HTERT RPE-1 (cell line): ENCODE results near the gene OR6N2.

Experiments
- in situ Hi-C: fragments of 300-500 bp; cut with MboI; formaldehyde crosslinking; loops from 4 replicates; pipeline ENCODE4 v1.14.3; 2020; ENCODE audit warnings: low sequenced_read_pairs

Gene OR6N2

DNA sequence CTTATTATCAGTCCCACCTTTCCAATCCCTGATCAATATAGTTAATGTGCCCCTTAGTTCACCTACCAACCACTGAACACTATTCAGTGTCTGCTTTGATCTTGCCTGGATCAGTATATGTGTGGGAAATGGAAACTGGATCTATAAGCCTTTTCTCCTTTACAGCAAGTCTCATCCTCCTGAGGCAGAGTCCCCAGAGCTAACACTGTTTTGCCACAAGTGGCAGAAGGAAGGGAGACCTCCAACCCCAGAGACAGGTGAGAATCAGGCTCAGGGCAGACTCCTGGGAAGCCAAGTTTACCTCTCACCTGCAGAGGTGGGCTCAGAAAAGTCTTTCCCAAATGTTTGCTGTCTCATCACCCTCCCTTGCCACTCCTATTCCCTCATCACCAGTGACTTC, at the start of gene OR6N2:
Gene OR6N2 (minus strand): TSS at position 101 of the 400 bp plus-strand sequence. CDS start 3,569 bp downstream, outside the sequence.
- in situ Hi-C loops, result no loop called here

DNA sequence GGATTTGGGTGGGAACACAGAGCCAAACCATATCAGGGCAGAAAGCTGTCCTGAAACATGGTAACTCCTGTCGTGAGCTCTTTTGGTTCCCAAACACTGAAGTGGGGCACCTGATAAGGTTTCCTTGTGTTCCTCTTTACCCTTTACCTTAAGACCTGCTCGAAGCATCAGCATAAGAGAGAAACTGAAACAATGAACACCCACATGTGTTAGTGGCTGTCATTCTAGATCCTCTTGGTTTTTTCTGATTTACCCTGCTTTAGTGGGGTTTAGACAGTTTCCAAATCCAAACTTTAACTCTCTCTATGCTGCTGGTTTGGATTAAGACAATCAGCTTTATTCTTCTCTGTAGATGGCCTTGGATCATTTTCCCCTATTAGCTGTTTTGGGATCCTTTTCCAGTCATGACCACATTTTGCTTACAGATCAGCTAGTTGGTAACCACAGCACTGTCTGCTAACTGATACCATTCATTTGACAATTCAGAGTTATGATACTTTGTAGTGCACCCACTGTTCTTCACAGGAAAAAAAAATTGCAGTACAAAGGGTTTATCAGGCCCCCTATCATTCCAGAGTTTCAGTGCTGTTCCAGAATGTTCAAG, 49.2 kb upstream of the OR6N2 start:
- in situ Hi-C loops, result no loop called here

GRCh38 chr1:158821723-158822122, 40.7 kb upstream of the OR6N2 start:
- in situ Hi-C loops, result no loop called here

DNA sequence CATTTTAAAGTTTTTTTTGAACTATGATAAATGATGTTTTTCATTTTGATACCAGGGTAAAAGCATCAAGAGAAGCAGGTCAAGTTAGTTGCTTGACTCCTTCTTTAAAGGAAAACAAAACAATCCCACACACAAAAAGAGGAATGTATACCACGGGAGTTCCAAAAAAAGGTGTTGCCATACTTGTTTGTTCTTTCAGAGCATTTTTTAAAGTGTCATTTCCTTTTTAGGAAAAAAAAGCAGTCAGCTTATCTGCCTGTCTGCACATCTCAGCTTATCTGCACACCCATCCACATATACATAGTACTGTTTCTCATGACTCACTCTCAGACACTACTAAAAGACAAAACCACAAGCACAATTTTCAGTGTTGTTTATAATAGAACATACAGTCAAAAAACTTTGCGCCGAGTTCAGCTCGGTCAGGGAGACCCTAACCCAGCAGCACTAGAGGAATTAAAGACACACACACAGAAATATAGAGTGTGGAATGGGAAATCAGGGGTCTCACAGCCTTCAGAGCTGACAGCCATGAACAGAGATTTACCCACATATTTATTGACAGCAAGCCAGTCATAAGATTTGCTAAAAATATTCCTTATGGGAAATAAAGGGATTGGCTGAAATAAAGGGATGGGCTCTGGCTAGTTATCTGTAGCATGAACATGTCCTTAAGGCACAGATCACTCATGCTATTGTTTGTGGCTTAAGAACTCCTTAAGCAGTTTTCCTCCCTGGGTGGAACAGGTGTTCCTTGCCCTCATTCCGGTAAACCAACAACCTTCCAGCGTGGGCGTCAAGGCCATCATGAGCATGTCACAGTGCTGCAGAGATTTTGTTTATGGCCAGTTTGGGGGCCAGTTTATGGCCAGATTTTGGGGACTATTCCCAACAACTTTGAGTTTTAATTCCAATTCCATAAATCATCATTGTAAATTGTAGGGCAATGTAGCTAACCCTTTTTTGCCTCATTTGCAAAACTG, 38.7 kb upstream of the OR6N2 start:
- in situ Hi-C loops, result no loop called here

GRCh38 chr1:158818975-158819431, 38.0 kb upstream of the OR6N2 start:
- in situ Hi-C loops, result no loop called here

GRCh38 chr1:158818560-158818959, 37.6 kb upstream of the OR6N2 start:
- in situ Hi-C loops, result no loop called here

DNA sequence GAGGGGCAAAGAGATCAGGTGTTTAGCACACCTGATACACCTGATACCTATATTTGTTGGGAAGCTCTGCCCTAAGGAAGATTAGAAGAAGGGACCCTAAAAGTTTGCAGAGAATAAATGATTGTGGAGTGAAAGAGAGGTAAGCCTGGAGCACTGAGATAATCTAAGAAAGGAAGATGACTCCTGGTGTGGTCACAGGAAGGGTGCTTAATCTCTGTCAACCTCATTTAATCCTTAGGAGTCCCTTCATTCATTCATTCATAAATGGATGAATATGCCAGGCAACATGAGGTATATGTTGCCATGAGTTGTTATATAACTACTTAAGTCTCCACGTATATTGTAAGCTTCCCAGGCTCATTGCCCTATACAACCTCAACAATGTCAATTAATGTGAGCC, 34.0 kb upstream of the OR6N2 start:
- in situ Hi-C loops, result no loop called here

- in situ Hi-C loops, result no loop called here
Measured at GRCh38 chr1:158813164-158813563, 32.2 kb upstream of the OR6N2 start.

GRCh38 chr1:158812336-158812735, 31.3 kb upstream of the OR6N2 start:
- in situ Hi-C loops, result no loop called here

GRCh38 chr1:158810311-158810710, 29.3 kb upstream of the OR6N2 start:
- in situ Hi-C loops, result no loop called here

GRCh38 chr1:158809862-158810261, 28.9 kb upstream of the OR6N2 start:
- in situ Hi-C loops, result no loop called here

DNA sequence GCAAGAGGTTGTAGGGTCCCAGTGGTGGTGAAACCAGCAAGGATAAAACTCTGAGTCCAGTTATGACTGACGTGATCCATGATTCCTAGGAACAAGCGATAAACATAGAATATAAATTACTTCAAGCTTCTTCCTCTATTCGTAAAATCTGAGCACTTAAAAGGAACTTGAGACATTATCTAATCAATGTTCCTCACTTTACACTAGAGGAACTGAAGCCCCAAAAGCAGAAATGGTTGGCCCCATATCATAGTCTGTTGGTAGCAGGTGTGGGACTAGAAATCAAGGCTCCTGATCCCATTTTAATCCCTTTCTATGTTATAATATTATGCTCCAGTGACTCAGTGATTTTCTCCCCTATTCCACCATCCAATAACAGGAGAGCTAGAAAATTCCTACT, 28.3 kb upstream of the OR6N2 start:
- in situ Hi-C loops, result no loop called here

DNA sequence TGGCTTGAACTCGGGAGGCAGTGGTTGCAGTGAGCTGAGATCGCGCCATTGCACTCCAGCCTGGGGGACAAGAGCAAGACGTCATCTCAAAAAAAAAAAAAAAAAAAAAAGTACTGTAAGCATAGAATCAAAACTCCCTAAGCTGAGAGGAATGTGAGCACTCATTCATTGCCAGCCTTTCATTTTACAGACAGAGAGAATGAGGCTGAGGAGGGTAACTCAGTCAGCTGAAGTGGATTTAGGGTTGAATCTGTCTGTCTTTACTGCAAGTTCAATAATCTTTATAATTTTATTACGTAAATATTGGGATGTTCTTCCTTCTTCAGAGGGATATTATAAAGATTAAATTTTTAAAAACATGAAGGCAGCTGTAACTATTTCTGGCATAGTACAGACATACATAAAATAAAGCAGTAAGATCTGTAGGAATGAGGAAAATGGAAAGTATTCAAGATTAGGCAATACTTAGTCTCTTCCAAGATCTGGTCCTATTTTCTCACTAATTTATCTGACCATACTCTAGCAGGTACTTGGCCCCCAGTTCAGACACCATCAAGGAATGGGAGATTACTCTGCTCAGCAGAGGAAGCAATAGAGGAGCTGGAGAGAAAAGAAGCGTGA, 26.0 kb upstream of the OR6N2 start:
- in situ Hi-C loops, result no loop called here

- in situ Hi-C loops, result no loop called here
Measured at GRCh38 chr1:158803678-158804077, 22.7 kb upstream of the OR6N2 start.

GRCh38 chr1:158801396-158801795, 20.4 kb upstream of the OR6N2 start:
- in situ Hi-C loops, result no loop called here

DNA sequence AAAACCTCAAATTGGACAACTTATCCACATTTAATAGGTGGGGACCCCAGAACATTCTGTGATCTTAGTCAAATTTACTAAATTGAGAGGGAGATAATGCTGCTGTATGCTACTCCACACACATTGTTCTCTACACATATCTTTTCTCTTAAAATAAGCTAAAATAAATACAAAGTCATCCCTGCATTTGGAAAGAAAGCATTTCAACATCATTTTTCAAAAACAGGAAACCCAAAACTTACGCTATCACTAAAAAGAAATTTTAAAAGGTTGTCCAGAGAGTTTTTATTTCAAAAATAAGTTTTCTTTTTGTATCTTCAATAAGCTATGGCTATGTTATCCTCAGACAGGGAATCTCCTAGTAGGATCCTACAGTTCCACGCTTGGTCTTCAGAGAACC, 19.5 kb upstream of the OR6N2 start:
- in situ Hi-C loops, result no loop called here

- in situ Hi-C loops, result no loop called here
Measured at GRCh38 chr1:158799689-158800088, 18.7 kb upstream of the OR6N2 start.

DNA sequence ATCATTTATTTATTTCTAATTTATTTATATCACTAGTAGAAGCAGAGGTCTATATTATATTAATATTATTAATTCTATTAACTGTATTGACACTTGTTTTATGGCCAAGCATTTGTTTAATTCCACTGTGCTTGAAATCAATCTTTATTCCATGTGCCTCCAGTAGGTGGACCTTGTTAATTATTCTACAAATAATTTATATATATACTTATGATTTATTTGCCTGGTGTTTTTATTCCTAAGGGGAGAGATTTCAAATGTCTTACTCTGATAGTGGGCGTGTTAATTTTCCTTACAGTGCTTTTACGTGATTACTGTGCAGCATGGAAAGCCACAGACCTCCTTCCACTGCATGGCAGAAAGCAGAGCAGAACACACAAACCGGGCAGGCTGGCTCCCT, 17.5 kb upstream of the OR6N2 start:
- in situ Hi-C loops, result no loop called here

GRCh38 chr1:158794247-158794646, 13.2 kb upstream of the OR6N2 start:
- in situ Hi-C loops, result no loop called here

GRCh38 chr1:158793604-158794003, 12.6 kb upstream of the OR6N2 start:
- in situ Hi-C loops, result no loop called here

- in situ Hi-C loops, result no loop called here
Measured at GRCh38 chr1:158771950-158772866, 8.8 kb downstream of the OR6N2 start, which contains the start of gene OR6N1. OR6N1 (minus strand) TSS chr1:158772195; CDS start chr1:158766682, 5,513 bp downstream.
